ENCODE data around the gene ZNF783.
"Not testable (repeated sequence)": the region's sequence is repeated elsewhere in the genome, so short reads cannot be mapped to it uniquely, and the experiment has no call there.

The ZNF783 gene

DNA sequence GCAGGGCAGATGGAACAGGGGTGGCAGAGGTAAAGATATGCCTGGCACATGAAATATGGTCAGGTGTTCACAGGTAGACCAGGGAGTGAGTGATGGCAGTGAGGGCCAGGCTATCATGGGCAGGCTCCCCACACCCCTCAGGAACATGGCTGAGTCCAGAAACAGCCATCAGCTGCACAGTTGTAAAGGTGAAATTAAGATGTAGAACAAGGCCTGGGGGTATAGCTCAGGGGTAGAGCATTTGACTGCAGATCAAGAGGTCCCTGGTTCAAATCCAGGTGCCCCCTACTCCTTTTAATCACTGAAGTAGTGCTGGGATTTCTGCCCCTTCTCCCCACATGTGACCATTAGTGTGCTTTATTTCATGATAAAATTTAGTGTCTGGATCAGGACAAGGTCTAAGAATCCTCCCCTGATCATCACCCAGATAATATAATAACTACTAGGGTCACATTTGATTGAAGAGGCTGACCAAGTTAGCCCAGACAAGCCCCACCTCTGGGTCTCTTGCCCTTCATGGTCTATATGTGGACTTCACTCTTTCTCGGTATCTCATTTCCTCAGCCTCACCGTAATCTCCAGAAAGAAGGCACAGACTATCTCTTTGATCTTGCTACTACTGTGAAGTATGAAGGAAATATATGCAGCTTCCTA, 69.0 kb downstream of the ZNF783 start:
- no peak for DNase-seq (ENCODE audit: low read depth in 2 of 2)

GRCh38 chr7:149332602-149333320, 70.8 kb downstream of the ZNF783 start:
- DNase-seq (ENCODE audit: low read depth in 2 of 2): not testable (repeated sequence)

DNA sequence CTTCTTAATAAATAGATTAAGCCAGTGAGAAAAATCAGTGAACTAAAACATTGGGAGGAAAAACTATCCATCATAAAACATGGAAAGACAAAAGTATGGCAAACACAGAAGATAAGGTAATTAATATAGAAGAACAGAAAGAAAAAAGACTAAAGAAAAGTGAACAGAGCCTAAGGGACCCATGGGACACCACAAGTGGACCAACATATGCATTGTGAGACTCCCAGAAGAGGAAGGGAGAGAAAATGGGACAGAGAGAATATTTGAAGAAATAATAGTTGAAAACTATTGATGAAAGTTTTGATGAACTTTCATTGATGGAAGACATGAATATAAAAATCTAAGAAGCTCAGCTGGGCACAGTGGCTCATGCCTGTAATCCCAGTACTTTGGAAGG, 71.3 kb downstream of the ZNF783 start:
- DNase-seq (ENCODE audit: low read depth in 2 of 2): no peak

DNA sequence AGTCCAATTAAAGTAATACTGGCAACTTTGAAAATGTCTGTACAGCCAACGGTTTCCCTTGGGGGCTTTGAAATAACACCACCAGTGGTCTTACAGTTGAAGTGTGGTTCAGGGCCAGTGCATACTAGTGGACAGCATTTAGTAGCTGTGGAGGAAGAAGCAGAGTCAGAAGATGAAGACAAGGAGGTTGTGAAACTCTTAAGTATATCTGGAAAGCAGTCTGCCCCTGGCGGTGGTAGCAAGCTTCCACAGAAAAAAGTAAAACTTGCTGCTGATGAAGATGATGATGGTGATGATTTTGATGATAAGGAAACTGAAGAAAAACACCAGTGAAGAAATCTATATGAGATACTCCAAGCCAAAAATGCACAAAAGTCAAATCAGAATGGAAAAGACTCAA, 72.2 kb downstream of the ZNF783 start:
- DNase-seq (ENCODE audit: low read depth in 2 of 2): no peak
